ENCODE measurements around the gene NKIRAS1.
"Not testable (repeated sequence)": the region's sequence is repeated elsewhere in the genome, so short reads cannot be mapped to it uniquely, and the experiment has no call there.

Gene NKIRAS1

DNA sequence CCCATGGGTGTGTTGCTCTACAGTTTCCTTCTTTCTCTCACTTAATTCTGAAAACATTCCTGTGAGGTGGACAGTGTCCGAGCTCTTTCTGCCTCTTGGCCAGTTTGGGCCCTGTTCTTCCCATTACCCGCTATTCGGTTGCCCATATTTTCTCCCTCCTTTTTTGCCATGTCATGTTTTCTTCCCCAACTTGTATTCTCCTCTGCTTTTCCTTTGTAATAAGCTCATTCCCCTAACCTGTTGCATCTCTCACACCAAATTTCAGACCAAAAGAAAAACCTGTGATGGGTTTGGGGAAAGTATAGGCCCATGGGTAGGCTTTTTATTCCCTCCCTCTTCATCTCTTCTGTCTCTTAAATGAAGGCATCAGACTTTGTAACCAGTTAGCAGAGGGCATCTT lies 30.5 kb downstream of the NKIRAS1 start:
- no peak overlapping the region for H3K27ac ChIP-seq
- TF ChIP-seq, protein P1, sequence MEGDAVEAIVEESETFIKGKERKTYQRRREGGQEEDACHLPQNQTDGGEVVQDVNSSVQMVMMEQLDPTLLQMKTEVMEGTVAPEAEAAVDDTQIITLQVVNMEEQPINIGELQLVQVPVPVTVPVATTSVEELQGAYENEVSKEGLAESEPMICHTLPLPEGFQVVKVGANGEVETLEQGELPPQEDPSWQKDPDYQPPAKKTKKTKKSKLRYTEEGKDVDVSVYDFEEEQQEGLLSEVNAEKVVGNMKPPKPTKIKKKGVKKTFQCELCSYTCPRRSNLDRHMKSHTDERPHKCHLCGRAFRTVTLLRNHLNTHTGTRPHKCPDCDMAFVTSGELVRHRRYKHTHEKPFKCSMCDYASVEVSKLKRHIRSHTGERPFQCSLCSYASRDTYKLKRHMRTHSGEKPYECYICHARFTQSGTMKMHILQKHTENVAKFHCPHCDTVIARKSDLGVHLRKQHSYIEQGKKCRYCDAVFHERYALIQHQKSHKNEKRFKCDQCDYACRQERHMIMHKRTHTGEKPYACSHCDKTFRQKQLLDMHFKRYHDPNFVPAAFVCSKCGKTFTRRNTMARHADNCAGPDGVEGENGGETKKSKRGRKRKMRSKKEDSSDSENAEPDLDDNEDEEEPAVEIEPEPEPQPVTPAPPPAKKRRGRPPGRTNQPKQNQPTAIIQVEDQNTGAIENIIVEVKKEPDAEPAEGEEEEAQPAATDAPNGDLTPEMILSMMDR (IDR thresholded peaks at IDR 0.05), result no peak
- H3K9me3 ChIP-seq (ENCODE audit: control insufficient read depth, low read length), result no peaks in the 10 kb centered on the region
- H3K4me3 ChIP-seq (ENCODE audit: low read depth, low read length), result no peak overlapping the region
- H2AFZ ChIP-seq, result no peak overlapping the region
- H3K4me2 ChIP-seq (ENCODE audit: low read length), result no peak overlapping the region
- H3K36me3 ChIP-seq (ENCODE audit: control insufficient read depth, insufficient read depth, low read length), result no peaks in the 10 kb centered on the region
- peaks cover 2% of the 10 kb centered on the region for H3K79me2 ChIP-seq
- H3K27me3 ChIP-seq (ENCODE audit: control insufficient read depth, insufficient read depth, low read length), result no peaks in the 10 kb centered on the region
- H3K4me1 ChIP-seq, result peaks cover 27% of the 10 kb centered on the region
- H3K9ac ChIP-seq, result no peak overlapping the region

DNA sequence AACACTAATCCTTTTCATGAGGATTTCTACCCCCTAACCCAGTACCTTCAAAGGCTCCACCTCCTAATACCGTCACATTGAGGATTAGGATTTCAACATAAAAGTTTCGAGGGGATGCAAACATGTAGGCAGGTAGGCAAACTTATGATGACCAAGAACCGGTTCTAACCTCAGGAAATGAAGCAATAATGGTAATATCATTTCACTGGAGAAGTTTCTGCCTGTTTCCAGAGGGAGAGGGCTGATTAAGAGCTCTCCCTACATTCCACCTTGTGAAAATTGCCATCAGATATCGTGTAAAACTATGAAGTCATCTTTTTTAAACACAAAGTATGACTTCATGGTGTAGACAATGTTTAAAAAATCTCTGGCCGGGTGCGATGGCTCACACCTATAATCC lies 31.6 kb downstream of the NKIRAS1 start:
- Histone ChIP-seq H3K27ac (no peak overlapping the region), H3K4me1 (peaks cover 27% of the 10 kb centered on the region), H3K9me3 (ENCODE audit: control insufficient read depth, low read length) (no peaks in the 10 kb centered on the region), H3K36me3 (ENCODE audit: control insufficient read depth, insufficient read depth, low read length) (no peaks in the 10 kb centered on the region), H3K4me2 (ENCODE audit: low read length) (no peak overlapping the region), H3K27me3 (ENCODE audit: control insufficient read depth, insufficient read depth, low read length) (no peaks in the 10 kb centered on the region), H2AFZ (no peak overlapping the region), H3K4me3 (ENCODE audit: low read depth, low read length) (no peak overlapping the region), H3K79me2 (peaks cover 2% of the 10 kb centered on the region), H3K9ac (no peak overlapping the region)
- TF ChIP-seq, protein P1 (IDR thresholded peaks at IDR 0.05), result no peak

DNA sequence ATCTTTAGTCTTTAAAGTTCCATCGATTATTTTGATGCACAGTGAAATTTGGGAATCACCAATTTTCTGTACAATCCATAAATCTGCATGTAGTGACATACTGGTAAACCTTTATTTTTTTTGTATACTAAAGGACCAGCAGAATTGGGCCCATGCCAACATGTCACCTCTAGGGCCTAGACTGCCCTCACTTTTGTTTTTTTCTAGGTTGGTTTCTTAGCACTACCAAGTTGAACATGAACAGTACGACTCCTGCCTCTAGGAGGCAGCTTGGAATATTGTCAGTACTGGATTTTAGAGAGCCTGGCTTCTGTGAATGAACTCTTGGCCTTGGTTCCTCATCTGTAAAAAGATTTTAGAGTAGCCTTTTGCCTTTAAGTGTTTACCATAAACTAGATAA lies 32.3 kb downstream of the NKIRAS1 start:
- Histone ChIP-seq H3K27ac (no peak overlapping the region), H3K4me3 (ENCODE audit: low read depth, low read length) (no peak overlapping the region), H3K27me3 (ENCODE audit: control insufficient read depth, insufficient read depth, low read length) (no peaks in the 10 kb centered on the region), H3K4me1 (peaks cover 29% of the 10 kb centered on the region), H3K36me3 (ENCODE audit: control insufficient read depth, insufficient read depth, low read length) (no peaks in the 10 kb centered on the region), H3K79me2 (peaks cover 2% of the 10 kb centered on the region), H3K9ac (no peak overlapping the region), H2AFZ (no peak overlapping the region), H3K4me2 (ENCODE audit: low read length) (no peak overlapping the region), H3K9me3 (ENCODE audit: control insufficient read depth, low read length) (no peaks in the 10 kb centered on the region)
- TF ChIP-seq, protein P1 (IDR thresholded peaks at IDR 0.05), result no peak

DNA sequence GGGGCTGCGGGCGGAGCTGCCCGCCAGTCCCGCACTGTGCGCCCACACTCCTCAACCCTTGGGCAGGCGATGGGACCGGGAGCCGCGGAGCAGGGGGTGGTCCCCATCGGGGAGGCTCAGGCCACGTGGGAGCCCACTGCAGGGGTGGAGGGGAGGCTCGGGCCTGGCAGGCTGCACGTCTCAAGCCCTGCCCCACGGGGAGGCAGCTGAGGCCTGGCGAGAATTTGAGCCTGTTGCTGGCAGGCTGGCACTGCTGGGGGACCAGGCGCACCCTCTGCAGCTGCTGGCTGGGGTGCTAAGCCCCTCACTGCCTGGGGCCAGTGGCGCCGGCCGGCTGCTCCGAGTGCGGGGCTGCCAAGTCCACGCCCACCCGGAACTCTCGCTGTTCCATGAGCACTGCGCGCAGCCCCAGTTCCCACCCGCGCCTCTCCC lies 34.3 kb downstream of the NKIRAS1 start:
- Histone ChIP-seq H3K4me2 (ENCODE audit: low read length) (no peak overlapping the region), H3K27me3 (ENCODE audit: control insufficient read depth, insufficient read depth, low read length) (no peaks in the 10 kb centered on the region), H3K9ac (no peak overlapping the region), H3K79me2 (peaks cover 6% of the 10 kb centered on the region), H3K4me3 (ENCODE audit: low read depth, low read length) (no peak overlapping the region), H3K36me3 (ENCODE audit: control insufficient read depth, insufficient read depth, low read length) (no peaks in the 10 kb centered on the region), H2AFZ (no peak overlapping the region), H3K9me3 (ENCODE audit: control insufficient read depth, low read length) (no peaks in the 10 kb centered on the region), H3K4me1 (peaks cover 13% of the 10 kb centered on the region), H3K27ac (no peak overlapping the region)
- TF ChIP-seq, protein P1 (IDR thresholded peaks at IDR 0.05), result no peak

DNA sequence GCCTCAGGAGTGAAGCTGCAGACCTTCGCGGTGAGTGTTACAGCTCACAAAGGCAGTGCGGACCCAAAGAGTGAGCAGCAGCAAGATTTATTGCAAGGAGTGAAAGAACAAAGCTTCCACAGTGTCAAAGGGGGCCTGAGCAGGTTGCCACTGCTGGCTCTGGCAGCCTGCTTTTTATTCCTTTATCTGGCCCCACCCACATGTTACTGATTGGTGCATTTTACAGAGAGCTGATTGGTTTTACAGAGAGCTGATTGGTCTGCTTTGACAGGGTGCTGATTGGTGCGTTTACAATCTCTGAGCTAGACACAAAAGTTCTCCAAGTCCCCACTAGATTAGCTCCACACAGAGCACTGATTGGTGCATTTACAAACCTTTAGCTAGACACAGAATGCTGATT lies 34.8 kb downstream of the NKIRAS1 start:
- H3K4me3 ChIP-seq (ENCODE audit: low read depth, low read length); H3K27me3 ChIP-seq (ENCODE audit: control insufficient read depth, insufficient read depth, low read length); H3K79me2 ChIP-seq; H3K36me3 ChIP-seq (ENCODE audit: control insufficient read depth, insufficient read depth, low read length); H3K9ac ChIP-seq; H2AFZ ChIP-seq; H3K9me3 ChIP-seq (ENCODE audit: control insufficient read depth, low read length); H3K4me2 ChIP-seq (ENCODE audit: low read length); H3K27ac ChIP-seq: not testable (repeated sequence)
- peaks cover 11% of the 10 kb centered on the region for H3K4me1 ChIP-seq
